Endothelial cell of umbilical vein (primary cell): ENCODE measurements around the gene OTUB1. TPM values are rescaled to one million over a fixed set of nuclear protein-coding genes. Genes with fewer than 3 reads are reported as not detected.

ENCODE experiments used
- BruUV-seq: library from RNA; stranded (reverse); fragments of 400-500 nt; replicated peaks from 2 replicates; lab custom pipeline; 2021; lab: Mats Ljungman, UMichigan
- CTCF ChIA-PET: fragments of 300-600, 350-600 bp; sonication (Branson Sonifier 250); formaldehyde crosslinking; loops from one replicate; lab custom pipeline; 2021; ENCODE audit warnings: antibody characterized with exemption, inconsistent platforms; lab: Charles Lee
- POLR2A ChIA-PET: fragments of 300-600, 350-600 bp; sonication (Branson Sonifier 250); formaldehyde crosslinking; loops from one replicate; lab custom pipeline; 2021; ENCODE audit warnings: antibody characterized with exemption, inconsistent platforms; lab: Charles Lee
- DNase-seq: peaks from one replicate; pipeline ENCODE4 v3.0.0-alpha.2; 2011; ENCODE audit warnings: low read depth, low spot score
- FAIRE-seq: peaks from 2 replicates; lab custom pipeline; 2011; peaks lifted over from hg19 to GRCh38; lab: Jason Lieb, UNC
- H2AFZ ChIP-seq: 2 replicates; pipeline ENCODE4 v1.6.0; 2012; ENCODE audit warnings: low read depth, low read length, control low read depth, inconsistent platforms
- H3K27ac ChIP-seq: 2 replicates; pipeline ENCODE4 v1.5.1; 2011; ENCODE audit warnings: low read depth, mild to moderate bottlenecking, control low read depth, low read length, moderate library complexity; ENCODE audit not compliant: insufficient read depth
- H3K27me3 ChIP-seq, 2 experiments: 2 replicates each; pipeline versions ENCODE4 v1.6.0 to v1.6.1; 2011; ENCODE audit warnings: low read length in 2 of 2, mixed read lengths in 1 of 2; ENCODE audit not compliant: control insufficient read depth in 2 of 2, insufficient read depth in 2 of 2
- H3K36me3 ChIP-seq, 2 experiments: 2 replicates in 1 of 2; 3 replicates in 1 of 2; pipeline ENCODE4 v1.5.1; 2011; ENCODE audit warnings: low read length in 2 of 2, mild to moderate bottlenecking in 1 of 2, moderate library complexity in 1 of 2; ENCODE audit not compliant: control insufficient read depth in 2 of 2, insufficient read depth in 2 of 2; ENCODE audit errors: extremely low read depth in 1 of 2
- H3K4me1 ChIP-seq: 3 replicates; pipeline ENCODE4 v1.5.1; 2011; ENCODE audit warnings: mild to moderate bottlenecking, low read length; ENCODE audit not compliant: control insufficient read depth, insufficient read depth; ENCODE audit errors: extremely low read depth
- H3K4me2 ChIP-seq: 2 replicates; pipeline ENCODE4 v1.6.1; 2011; ENCODE audit warnings: low read length, control low read depth, mixed read lengths; ENCODE audit not compliant: insufficient read depth
- H3K4me3 ChIP-seq, 3 experiments: fragments of 200-600 bp in 1 of 3; sonication (generic), shearing (Covaris generic) in 1 of 3; replicated peaks in 1 of 3; 2 replicates each; pipeline ENCODE4 v1.5.1; 2011 to 2016; ENCODE audit warnings: control low read depth in 3 of 3, low read length in 3 of 3, mild to moderate bottlenecking in 2 of 3, inconsistent platforms in 1 of 3, low read depth in 1 of 3, moderate library complexity in 1 of 3; ENCODE audit not compliant: insufficient read depth in 1 of 3
- H3K79me2 ChIP-seq: 2 replicates; pipeline ENCODE4 v1.6.0; 2012; ENCODE audit warnings: low read length, inconsistent platforms; ENCODE audit not compliant: control insufficient read depth, insufficient read depth
- H3K9ac ChIP-seq: replicated peaks from 2 replicates; pipeline ENCODE3; 2011; ENCODE audit warnings: low read length, control low read depth; ENCODE audit not compliant: insufficient read depth; ENCODE audit errors: extremely low read depth
- H3K9me1 ChIP-seq: replicated peaks from 3 replicates; pipeline ENCODE4 v1.6.0; 2011; ENCODE audit warnings: mild to moderate bottlenecking, low read length; ENCODE audit not compliant: control insufficient read depth, insufficient read depth; ENCODE audit errors: extremely low read depth
- H3K9me3 ChIP-seq: replicated peaks from 2 replicates; pipeline ENCODE4 v1.5.1; 2012; ENCODE audit warnings: low read length, inconsistent platforms; ENCODE audit not compliant: control insufficient read depth, insufficient read depth
- H4K20me1 ChIP-seq: replicated peaks from 2 replicates; pipeline ENCODE3; 2011; ENCODE audit warnings: mild to moderate bottlenecking, low read length; ENCODE audit not compliant: control insufficient read depth, insufficient read depth; ENCODE audit errors: extremely low read depth
- EZH2 ChIP-seq: IDR thresholded peaks from 2 replicates; pipeline ENCODE4 v1.6.1; 2012; ENCODE audit warnings: borderline replicate concordance, low read depth, mild to moderate bottlenecking, moderate library complexity, low read length, inconsistent platforms; ENCODE audit not compliant: severe bottlenecking
- GATA2 ChIP-seq: IDR thresholded peaks from 2 replicates; pipeline ENCODE4 v1.7.0; 2011; ENCODE audit warnings: low read depth, mild to moderate bottlenecking, moderate library complexity, mixed read lengths, low read length; ENCODE audit not compliant: insufficient read length, insufficient read depth
- JUN ChIP-seq: IDR thresholded peaks from 2 replicates; pipeline ENCODE4 v1.6.1; 2011; ENCODE audit warnings: borderline replicate concordance, low read depth; ENCODE audit not compliant: insufficient read length, insufficient read depth
- MAX ChIP-seq: IDR thresholded peaks from 2 replicates; pipeline ENCODE4 v1.6.1; 2011; ENCODE audit not compliant: insufficient read depth, insufficient read length
- POLR2A ChIP-seq: IDR thresholded peaks from 2 replicates; pipeline ENCODE4 v1.6.1; 2012; ENCODE audit warnings: low read depth, mild to moderate bottlenecking, control low read depth, low read length
- POLR2AphosphoS5 ChIP-seq: IDR thresholded peaks from 2 replicates; pipeline ENCODE4 v1.6.1; 2012; ENCODE audit warnings: low read depth, mild to moderate bottlenecking, control low read depth, low read length, moderate library complexity; ENCODE audit not compliant: insufficient read depth
- dilution Hi-C: fragments of 300-500 bp; cut with MboI; formaldehyde crosslinking; loops from one replicate; pipeline ENCODE4 v1.15.0; 2019; ENCODE audit warnings: low sequenced_read_pairs; ENCODE audit not compliant: extremely low pct_ligation_motif_present
- intact Hi-C: fragments of 100-400 bp; cut with micrococcal nuclease; formaldehyde crosslinking; loops from one replicate; pipeline ENCODE4 v1.10.0; 2022
- polyA plus RNA-seq, 4 experiments: library from polyadenylated mRNA; depleted of rRNA in 3 of 4; stranded (reverse) in 3 of 4; unstranded in 1 of 4; fragments of >200 nt; gene quantifications; 2 replicates each; pipeline versions ENCODE4 v1.2.1 to v1.2.3, GENCODE V29; 2011 to 2012; ENCODE audit warnings: missing spikeins in 1 of 4
- total RNA-seq: library from RNA; stranded (reverse); gene quantifications from 2 replicates; pipeline ENCODE4 v1.2.3, GENCODE V29; 2021
- TF ChIP-seq, protein P1 (sequence below), 2 donors: IDR thresholded peaks; 1 replicate in 1 of 2; 2 replicates in 1 of 2; pipeline ENCODE4 v1.5.1; 2011; ENCODE audit warnings: low read length in 2 of 2, mild to moderate bottlenecking in 2 of 2, moderate library complexity in 2 of 2, control low read depth in 1 of 2, inconsistent platforms in 1 of 2, low read depth in 1 of 2; ENCODE audit not compliant: insufficient read depth in 1 of 2; ENCODE audit errors: extremely low read depth in 1 of 2

Gene OTUB1
- total and polyA plus RNA-seq, 2 donors (not counting 3 experiments of a cell fraction or from before 2014, with no cell fraction given) = 81.9 to 256 TPM

DNA sequence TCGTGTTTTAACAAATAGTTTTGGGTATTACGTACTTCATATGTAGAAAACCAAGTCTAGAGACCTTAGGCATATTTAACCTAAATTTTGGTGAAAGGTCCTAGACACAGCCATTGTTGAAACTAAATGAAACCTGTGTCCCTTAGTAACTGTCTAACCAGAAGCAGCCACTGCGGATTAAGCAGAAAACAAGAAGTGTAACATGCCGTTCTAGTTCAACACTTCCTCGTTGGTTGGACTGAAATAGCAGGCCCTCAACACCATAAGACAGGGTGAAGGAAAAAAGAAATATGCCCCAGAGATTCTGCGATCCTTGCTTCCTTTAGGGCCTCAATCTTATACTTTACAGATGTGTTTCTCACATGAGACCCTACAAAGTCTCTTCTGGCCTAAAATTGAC is 45.5 kb upstream of the OTUB1 start:
- H3K4me3 ChIP-seq = no peak overlapping the region
- H3K27me3 ChIP-seq = no peaks in the 10 kb centered on the region
- H3K4me2 ChIP-seq = no peak overlapping the region
- H4K20me1 ChIP-seq = no peaks in the 10 kb centered on the region
- no peak for TF ChIP-seq MAX
- no peak for TF ChIP-seq GATA2
- TF ChIP-seq, protein P1, sequence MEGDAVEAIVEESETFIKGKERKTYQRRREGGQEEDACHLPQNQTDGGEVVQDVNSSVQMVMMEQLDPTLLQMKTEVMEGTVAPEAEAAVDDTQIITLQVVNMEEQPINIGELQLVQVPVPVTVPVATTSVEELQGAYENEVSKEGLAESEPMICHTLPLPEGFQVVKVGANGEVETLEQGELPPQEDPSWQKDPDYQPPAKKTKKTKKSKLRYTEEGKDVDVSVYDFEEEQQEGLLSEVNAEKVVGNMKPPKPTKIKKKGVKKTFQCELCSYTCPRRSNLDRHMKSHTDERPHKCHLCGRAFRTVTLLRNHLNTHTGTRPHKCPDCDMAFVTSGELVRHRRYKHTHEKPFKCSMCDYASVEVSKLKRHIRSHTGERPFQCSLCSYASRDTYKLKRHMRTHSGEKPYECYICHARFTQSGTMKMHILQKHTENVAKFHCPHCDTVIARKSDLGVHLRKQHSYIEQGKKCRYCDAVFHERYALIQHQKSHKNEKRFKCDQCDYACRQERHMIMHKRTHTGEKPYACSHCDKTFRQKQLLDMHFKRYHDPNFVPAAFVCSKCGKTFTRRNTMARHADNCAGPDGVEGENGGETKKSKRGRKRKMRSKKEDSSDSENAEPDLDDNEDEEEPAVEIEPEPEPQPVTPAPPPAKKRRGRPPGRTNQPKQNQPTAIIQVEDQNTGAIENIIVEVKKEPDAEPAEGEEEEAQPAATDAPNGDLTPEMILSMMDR (IDR thresholded peaks at IDR 0.05; ENCODE audit: extremely low read depth in 1 of 2, insufficient read depth in 1 of 2, low read depth in 1 of 2, low read length in 2 of 2) = no peak
- TF ChIP-seq POLR2AphosphoS5 = no peak
- TF ChIP-seq POLR2A = no peak
- TF ChIP-seq EZH2 = no peak
- TF ChIP-seq JUN = no peak
- no peak overlapping the region for H3K27ac ChIP-seq
- CTCF ChIA-PET = no interaction called here
- H3K9ac ChIP-seq = no peak overlapping the region
- no peak overlapping the region for H2AFZ ChIP-seq
- H3K36me3 ChIP-seq = peaks cover 0 to 3% of the 10 kb centered on the region in 2 experiments
- H3K9me1 ChIP-seq = no peaks in the 10 kb centered on the region
- H3K79me2 ChIP-seq = peaks cover 26% of the 10 kb centered on the region
- POLR2A ChIA-PET = no interaction called here
- peaks cover 11% of the 10 kb centered on the region for H3K4me1 ChIP-seq
- intact Hi-C loops = no loop called here
- dilution Hi-C loops = no loop called here
- no peak for FAIRE-seq
- H3K9me3 ChIP-seq = no peaks in the 10 kb centered on the region
- BruUV-seq = no TSS peak
- no peak for DNase-seq
